Astrocyte (in vitro differentiated cells and primary cell): Measurements from ENCODE around the gene DPF3. TPM values are rescaled to one million over a fixed set of nuclear protein-coding genes. Genes with fewer than 3 reads are reported as not detected.
A peak's percentile ranks its signal among the peaks of the same experiment; 100 is the strongest.

Experiments used
- DNase-seq: peaks from one replicate; pipeline ENCODE4 v3.0.0-alpha.2; 2010; ENCODE audit warnings: low read depth
- FAIRE-seq: peaks from 2 replicates; lab custom pipeline; 2011; peaks lifted over from hg19 to GRCh38; lab: Jason Lieb, UNC
- H2AFZ ChIP-seq: 2 replicates; pipeline ENCODE4 v1.6.0; 2012; ENCODE audit warnings: low read depth, low read length, inconsistent platforms
- H3K27ac ChIP-seq: 2 replicates; pipeline ENCODE4 v1.5.1; 2011; ENCODE audit warnings: low read depth, low read length, inconsistent platforms
- H3K27me3 ChIP-seq: 2 replicates; pipeline ENCODE4 v1.6.0; 2011; ENCODE audit warnings: low read length, inconsistent platforms; ENCODE audit not compliant: insufficient read depth
- H3K36me3 ChIP-seq: 2 replicates; pipeline ENCODE4 v1.5.1; 2011; ENCODE audit warnings: low read length, inconsistent platforms; ENCODE audit not compliant: insufficient read depth
- H3K4me1 ChIP-seq: 2 replicates; pipeline ENCODE4 v1.5.1; 2011; ENCODE audit warnings: low read length, inconsistent platforms; ENCODE audit not compliant: insufficient read depth
- H3K4me2 ChIP-seq: 2 replicates; pipeline ENCODE4 v1.6.0; 2012; ENCODE audit warnings: low read length, inconsistent platforms
- H3K4me3 ChIP-seq: 2 replicates; pipeline ENCODE4 v1.5.1; 2011; ENCODE audit warnings: low read depth, mild to moderate bottlenecking, low read length, inconsistent platforms; ENCODE audit not compliant: insufficient read depth
- H3K79me2 ChIP-seq: 2 replicates; pipeline ENCODE4 v1.6.0; 2012; ENCODE audit warnings: mild to moderate bottlenecking, low read length, inconsistent platforms; ENCODE audit not compliant: insufficient read depth
- H3K9ac ChIP-seq: 2 replicates; pipeline ENCODE4 v1.6.0; 2012; ENCODE audit warnings: mild to moderate bottlenecking, low read length, inconsistent platforms
- H3K9me3 ChIP-seq: 2 replicates; pipeline ENCODE4 v1.5.1; 2012; ENCODE audit warnings: low read depth, mild to moderate bottlenecking, low read length, inconsistent platforms; ENCODE audit not compliant: insufficient read depth
- H4K20me1 ChIP-seq: 2 replicates; pipeline ENCODE4 v1.6.0; 2012; ENCODE audit warnings: low read length, inconsistent platforms; ENCODE audit not compliant: insufficient read depth
- H3K27ac Mint-ChIP-seq: one replicate; pipeline ENCODE4 v1.8.0; 2021; ENCODE audit warnings: mild to moderate bottlenecking, mixed read lengths; ENCODE audit not compliant: unreplicated experiment
- H3K27me3 Mint-ChIP-seq: one replicate; pipeline ENCODE4 v1.8.0; 2021; ENCODE audit warnings: low read depth, mixed read lengths; ENCODE audit not compliant: unreplicated experiment
- H3K36me3 Mint-ChIP-seq: one replicate; pipeline ENCODE4 v1.8.0; 2021; ENCODE audit warnings: low read depth, mixed read lengths; ENCODE audit not compliant: unreplicated experiment
- H3K4me1 Mint-ChIP-seq: one replicate; pipeline ENCODE4 v1.8.0; 2021; ENCODE audit warnings: low read depth, mixed read lengths; ENCODE audit not compliant: unreplicated experiment
- H3K4me3 Mint-ChIP-seq: one replicate; pipeline ENCODE4 v1.8.0; 2021; ENCODE audit warnings: mild to moderate bottlenecking, moderate library complexity, mixed read lengths; ENCODE audit not compliant: unreplicated experiment
- H3K9me3 Mint-ChIP-seq: one replicate; pipeline ENCODE4 v1.8.0; 2021; ENCODE audit warnings: mild to moderate bottlenecking, mixed read lengths; ENCODE audit not compliant: unreplicated experiment
- CTCF ChIP-seq: IDR thresholded peaks from 2 replicates; pipeline ENCODE4 v1.5.1; 2011; ENCODE audit warnings: low read depth, mild to moderate bottlenecking, inconsistent platforms, low read length, moderate library complexity; ENCODE audit not compliant: insufficient read depth
- EZH2 ChIP-seq: IDR thresholded peaks from 2 replicates; pipeline ENCODE4 v1.6.1; 2012; ENCODE audit warnings: mild to moderate bottlenecking, low read length, inconsistent platforms; ENCODE audit not compliant: insufficient read depth
- total RNA-seq: library from RNA; stranded (reverse); gene quantifications from 2 replicates; pipeline ENCODE4 v1.2.1, GENCODE V29; 2021

DPF3 gene
- total RNA-seq, 1 donor from 2014 or later: 2.4 TPM

- H3K4me2 ChIP-seq: no peak overlapping the region
- H3K9me3 ChIP-seq: no peaks in the 10 kb centered on the region
- FAIRE-seq (no peak), DNase-seq (no peak)
- no peak overlapping the region for H3K27ac ChIP-seq
- peaks cover 93% of the 10 kb centered on the region for H3K79me2 ChIP-seq
- H3K36me3 ChIP-seq: peaks cover 4% of the 10 kb centered on the region
- no peak for TF ChIP-seq CTCF
- TF ChIP-seq EZH2: no peak
- H3K36me3 Mint-ChIP-seq: peaks cover 3% of the 10 kb centered on the region
- peaks cover 3% of the 10 kb centered on the region for H3K9me3 Mint-ChIP-seq
- no peak overlapping the region for H3K9ac ChIP-seq
- no peak overlapping the region for H3K27ac Mint-ChIP-seq
- H3K27me3 Mint-ChIP-seq: no peaks in the 10 kb centered on the region
- no peaks in the 10 kb centered on the region for H3K27me3 ChIP-seq
- H3K4me3 Mint-ChIP-seq: no peak overlapping the region
- H3K4me1 Mint-ChIP-seq: peaks cover 11% of the 10 kb centered on the region
- peaks cover 4% of the 10 kb centered on the region for H3K4me1 ChIP-seq
- H2AFZ ChIP-seq: no peak overlapping the region
- no peak overlapping the region for H3K4me3 ChIP-seq
- peaks cover 57% of the 10 kb centered on the region for H4K20me1 ChIP-seq
Measured at GRCh38 chr14:72856530-72857266, 37.2 kb downstream of the DPF3 start.

GRCh38 chr14:72855913-72856312, 38.0 kb downstream of the DPF3 start:
- H3K79me2 ChIP-seq: peaks cover 96% of the 10 kb centered on the region
- no peak overlapping the region for H3K27ac Mint-ChIP-seq

More at GRCh38 chr14:72855913-72856312, 38.0 kb downstream of the DPF3 start:
- no peaks in the 10 kb centered on the region for H3K27me3 Mint-ChIP-seq
- no peaks in the 10 kb centered on the region for H3K27me3 ChIP-seq
- H2AFZ ChIP-seq: no peak overlapping the region
- H3K9me3 Mint-ChIP-seq: peaks cover 3% of the 10 kb centered on the region
- no peak overlapping the region for H3K4me3 Mint-ChIP-seq
- H3K27ac ChIP-seq: no peak overlapping the region
- peaks cover 4% of the 10 kb centered on the region for H3K36me3 ChIP-seq
- H3K9me3 ChIP-seq: no peaks in the 10 kb centered on the region
- peaks cover 61% of the 10 kb centered on the region for H4K20me1 ChIP-seq
- peaks cover 10% of the 10 kb centered on the region for H3K4me1 Mint-ChIP-seq
- FAIRE-seq: no peak
- DNase-seq: peak; percentile 68
- H3K4me1 ChIP-seq: peaks cover 4% of the 10 kb centered on the region
- TF ChIP-seq CTCF: no peak
- no peak for TF ChIP-seq EZH2
- H3K36me3 Mint-ChIP-seq: peaks cover 3% of the 10 kb centered on the region
- no peak overlapping the region for H3K4me3 ChIP-seq
- H3K4me2 ChIP-seq: no peak overlapping the region
- no peak overlapping the region for H3K9ac ChIP-seq
